AG04450 (cell line): ENCODE data around the gene ABCD3. TPM values are rescaled to one million over a fixed set of nuclear protein-coding genes. Genes with fewer than 3 reads are reported as not detected.
A peak's percentile ranks its signal among the peaks of the same experiment; 100 is the strongest.

Source experiments
- CTCF ChIA-PET: fragments of 300-600, 350-600 bp; formaldehyde crosslinking; extraction: SDS; loops from one replicate; lab custom pipeline; 2022; ENCODE audit warnings: antibody characterized with exemption, inconsistent platforms; lab: Charles Lee
- POLR2A ChIA-PET: fragments of 350-600 bp; formaldehyde crosslinking; extraction: SDS; loops from one replicate; lab custom pipeline; 2021; ENCODE audit warnings: antibody characterized with exemption, inconsistent platforms; lab: Yijun Ruan, JAX
- DNase-seq: peaks from one replicate; pipeline ENCODE4 v3.0.0-alpha.2; 2011; ENCODE audit warnings: low read depth, low spot score
- H3K27ac ChIP-seq: one replicate; pipeline ENCODE4 v1.5.1; 2012; ENCODE audit warnings: low read depth, low read length, control low read depth
- H3K27me3 ChIP-seq: one replicate; pipeline ENCODE4 v1.6.0; 2012; ENCODE audit warnings: low read length; ENCODE audit not compliant: control insufficient read depth, insufficient read depth
- H3K4me3 ChIP-seq: 2 replicates; pipeline ENCODE4 v1.5.1; 2011; ENCODE audit warnings: mild to moderate bottlenecking, low read depth, low read length, control low read depth
- H3K9me3 ChIP-seq: 2 replicates; pipeline ENCODE4 v1.5.1; 2012; ENCODE audit warnings: low read length; ENCODE audit not compliant: control insufficient read depth, insufficient read depth
- polyA plus RNA-seq: library from polyadenylated mRNA; depleted of rRNA; stranded (reverse); fragments of >200 nt; gene quantifications from 2 replicates; pipeline ENCODE4 v1.2.3, GENCODE V29; 2011
- TF ChIP-seq, protein P1 (sequence below): IDR thresholded peaks from 2 replicates; pipeline ENCODE4 v1.5.1; 2011; ENCODE audit warnings: low read depth, low read length, control low read depth, inconsistent platforms

ABCD3 gene
- polyA plus RNA-seq, 1 experiment, result 34.0 TPM

- no peak overlapping the region for H3K4me3 ChIP-seq
- TF ChIP-seq, protein P1, sequence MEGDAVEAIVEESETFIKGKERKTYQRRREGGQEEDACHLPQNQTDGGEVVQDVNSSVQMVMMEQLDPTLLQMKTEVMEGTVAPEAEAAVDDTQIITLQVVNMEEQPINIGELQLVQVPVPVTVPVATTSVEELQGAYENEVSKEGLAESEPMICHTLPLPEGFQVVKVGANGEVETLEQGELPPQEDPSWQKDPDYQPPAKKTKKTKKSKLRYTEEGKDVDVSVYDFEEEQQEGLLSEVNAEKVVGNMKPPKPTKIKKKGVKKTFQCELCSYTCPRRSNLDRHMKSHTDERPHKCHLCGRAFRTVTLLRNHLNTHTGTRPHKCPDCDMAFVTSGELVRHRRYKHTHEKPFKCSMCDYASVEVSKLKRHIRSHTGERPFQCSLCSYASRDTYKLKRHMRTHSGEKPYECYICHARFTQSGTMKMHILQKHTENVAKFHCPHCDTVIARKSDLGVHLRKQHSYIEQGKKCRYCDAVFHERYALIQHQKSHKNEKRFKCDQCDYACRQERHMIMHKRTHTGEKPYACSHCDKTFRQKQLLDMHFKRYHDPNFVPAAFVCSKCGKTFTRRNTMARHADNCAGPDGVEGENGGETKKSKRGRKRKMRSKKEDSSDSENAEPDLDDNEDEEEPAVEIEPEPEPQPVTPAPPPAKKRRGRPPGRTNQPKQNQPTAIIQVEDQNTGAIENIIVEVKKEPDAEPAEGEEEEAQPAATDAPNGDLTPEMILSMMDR, result no peak
- no peaks in the 10 kb centered on the region for H3K9me3 ChIP-seq
- ChIA-PET POLR2A (no interaction called here), CTCF (interaction anchor here (1.2 kb wide), 1 partner anchor 411 kb away, joined by 3 read pairs; no protein-coding TSS in a partner anchor)
- no peak overlapping the region for H3K27ac ChIP-seq
- no peak for DNase-seq
- no peaks in the 10 kb centered on the region for H3K27me3 ChIP-seq
These were observed 23.0 kb upstream of the ABCD3 start for GRCh38 chr1:94395231-94395630.

GRCh38 chr1:94395748-94396309 is 22.4 kb upstream of the ABCD3 start:
- DNase-seq, result no peak
- Histone ChIP-seq H3K27ac (no peak overlapping the region), H3K27me3 (no peaks in the 10 kb centered on the region), H3K4me3 (no peak overlapping the region), H3K9me3 (no peaks in the 10 kb centered on the region)
- ChIA-PET CTCF (interaction anchor here (0.7 to 1.8 kb wide), 4 partner anchors 15 to 411 kb away, joined by 3 to 12 read pairs (median 3); no protein-coding TSS in a partner anchor), POLR2A (no interaction called here)
- TF ChIP-seq, protein P1, result no peak

- H3K27ac ChIP-seq, result no peak overlapping the region
- H3K27me3 ChIP-seq, result no peaks in the 10 kb centered on the region
- CTCF ChIA-PET, result interaction anchor here (0.7 to 1.8 kb wide), 6 partner anchors 16 to 410 kb away, joined by 3 to 12 read pairs (median 3); no protein-coding TSS in a partner anchor
- H3K4me3 ChIP-seq, result no peak overlapping the region
- TF ChIP-seq, protein P1, result peak; percentile 20
- no peak for DNase-seq
- H3K9me3 ChIP-seq, result no peaks in the 10 kb centered on the region
- POLR2A ChIA-PET, result no interaction called here
These were observed 21.7 kb upstream of the ABCD3 start for GRCh38 chr1:94396356-94397010.

- TF ChIP-seq, protein P1, result no peak
- Histone ChIP-seq H3K4me3 (no peak overlapping the region), H3K27ac (no peak overlapping the region), H3K27me3 (no peaks in the 10 kb centered on the region), H3K9me3 (no peaks in the 10 kb centered on the region)
- DNase-seq, result no peak
- ChIA-PET POLR2A (no interaction called here), CTCF (no interaction called here)
These were observed 19.8 kb upstream of the ABCD3 start for GRCh38 chr1:94398356-94398755.

GRCh38 chr1:94399453-94399852 is 18.7 kb upstream of the ABCD3 start:
- Histone ChIP-seq H3K27ac (no peak overlapping the region), H3K4me3 (no peak overlapping the region), H3K9me3 (no peaks in the 10 kb centered on the region), H3K27me3 (no peaks in the 10 kb centered on the region)
- TF ChIP-seq, protein P1, result no peak
- ChIA-PET POLR2A (no interaction called here), CTCF (no interaction called here)
- no peak for DNase-seq
